Neural progenitor cell (in vitro differentiated cells): Measurements from ENCODE around the gene NUP93. TPM values are rescaled to one million over a fixed set of nuclear protein-coding genes. Genes with fewer than 3 reads are reported as not detected.

ENCODE experiments used
- DNase-seq: peaks from one replicate; pipeline ENCODE4 v3.0.0-alpha.2; 2016; ENCODE audit warnings: low spot score
- H2AFZ ChIP-seq: fragments of 200-600 bp; sonication (generic); replicated peaks from 2 replicates; pipeline ENCODE4 v1.6.1; 2016; ENCODE audit warnings: antibody characterized with exemption
- H3F3A ChIP-seq: fragments of 200-600 bp; sonication (generic); 2 replicates; pipeline ENCODE4 v1.6.1; 2016; ENCODE audit warnings: antibody characterized with exemption, low read depth
- H3K27ac ChIP-seq: fragments of 200-600 bp; sonication (generic); 2 replicates; pipeline ENCODE4 v1.5.1; 2016; ENCODE audit warnings: mild to moderate bottlenecking
- H3K27me3 ChIP-seq: fragments of 200-600 bp; sonication (generic); 2 replicates; pipeline ENCODE4 v1.6.1; 2016; ENCODE audit warnings: mild to moderate bottlenecking, moderate library complexity
- H3K36me3 ChIP-seq: fragments of 200-600 bp; sonication (generic); 2 replicates; pipeline ENCODE4 v1.5.1; 2016
- H3K4me1 ChIP-seq: fragments of 200-600 bp; sonication (generic); 2 replicates; pipeline ENCODE4 v1.6.1; 2016; ENCODE audit warnings: mixed run types
- H3K4me2 ChIP-seq: fragments of 200-600 bp; sonication (generic); 2 replicates; pipeline ENCODE4 v1.6.1; 2016
- H3K4me3 ChIP-seq: fragments of 200-600 bp; sonication (generic); 2 replicates; pipeline ENCODE4 v1.5.1; 2016
- H3K79me2 ChIP-seq: fragments of 200-600 bp; sonication (generic); 2 replicates; pipeline ENCODE4 v1.6.1; 2016; ENCODE audit warnings: low read depth
- H3K9ac ChIP-seq: fragments of 200-600 bp; sonication (generic); 2 replicates; pipeline ENCODE4 v1.6.1; 2016
- H3K9me3 ChIP-seq: fragments of 200-600 bp; sonication (generic); 2 replicates; pipeline ENCODE4 v1.5.1; 2016; ENCODE audit warnings: low read depth
- H4K20me1 ChIP-seq: fragments of 200-600 bp; sonication (generic); 2 replicates; pipeline ENCODE4 v1.6.1; 2016; ENCODE audit warnings: low read depth
- H3K27ac Mint-ChIP-seq: 3 replicates; pipeline ENCODE4 v1.8.0; 2021; ENCODE audit warnings: mixed read lengths
- H3K27me3 Mint-ChIP-seq: 2 replicates; pipeline ENCODE4 v1.8.0; 2022; ENCODE audit warnings: low read depth, mild to moderate bottlenecking, inconsistent platforms, moderate library complexity, mixed read lengths; ENCODE audit not compliant: insufficient read depth
- H3K36me3 Mint-ChIP-seq: 3 replicates; pipeline ENCODE4 v1.8.0; 2021; ENCODE audit warnings: mixed read lengths
- H3K4me1 Mint-ChIP-seq: 3 replicates; pipeline ENCODE4 v1.8.0; 2021; ENCODE audit warnings: mixed read lengths
- H3K4me3 Mint-ChIP-seq: 3 replicates; pipeline ENCODE4 v1.8.0; 2021; ENCODE audit warnings: mild to moderate bottlenecking, moderate library complexity, mixed read lengths
- H3K9me3 Mint-ChIP-seq: 3 replicates; pipeline ENCODE4 v1.8.0; 2020; ENCODE audit warnings: mixed read lengths
- CTCF ChIP-seq: fragments of 200-600 bp; sonication (generic); IDR thresholded peaks from 2 replicates; pipeline ENCODE4 v1.5.1; 2017; ENCODE audit warnings: antibody characterized with exemption, mild to moderate bottlenecking
- EZH2 ChIP-seq: fragments of 200-600 bp; sonication (generic); IDR thresholded peaks from 2 replicates; pipeline ENCODE4 v1.6.1; 2017; ENCODE audit warnings: antibody characterized with exemption, mild to moderate bottlenecking, moderate library complexity
- EZH2phosphoT487 ChIP-seq: fragments of 200-600 bp; sonication (generic); IDR thresholded peaks from 2 replicates; pipeline ENCODE4 v1.6.1; 2017; ENCODE audit warnings: antibody characterized with exemption
- total RNA-seq: library from RNA; depleted of rRNA; stranded (reverse); fragments of >200 nt; gene quantifications from 2 replicates; pipeline ENCODE4 v1.2.3, GENCODE V29; 2015; ENCODE audit warnings: low replicate concordance

Gene NUP93
- total RNA-seq, 1 donor from 2014 or later, result 116 TPM

DNA sequence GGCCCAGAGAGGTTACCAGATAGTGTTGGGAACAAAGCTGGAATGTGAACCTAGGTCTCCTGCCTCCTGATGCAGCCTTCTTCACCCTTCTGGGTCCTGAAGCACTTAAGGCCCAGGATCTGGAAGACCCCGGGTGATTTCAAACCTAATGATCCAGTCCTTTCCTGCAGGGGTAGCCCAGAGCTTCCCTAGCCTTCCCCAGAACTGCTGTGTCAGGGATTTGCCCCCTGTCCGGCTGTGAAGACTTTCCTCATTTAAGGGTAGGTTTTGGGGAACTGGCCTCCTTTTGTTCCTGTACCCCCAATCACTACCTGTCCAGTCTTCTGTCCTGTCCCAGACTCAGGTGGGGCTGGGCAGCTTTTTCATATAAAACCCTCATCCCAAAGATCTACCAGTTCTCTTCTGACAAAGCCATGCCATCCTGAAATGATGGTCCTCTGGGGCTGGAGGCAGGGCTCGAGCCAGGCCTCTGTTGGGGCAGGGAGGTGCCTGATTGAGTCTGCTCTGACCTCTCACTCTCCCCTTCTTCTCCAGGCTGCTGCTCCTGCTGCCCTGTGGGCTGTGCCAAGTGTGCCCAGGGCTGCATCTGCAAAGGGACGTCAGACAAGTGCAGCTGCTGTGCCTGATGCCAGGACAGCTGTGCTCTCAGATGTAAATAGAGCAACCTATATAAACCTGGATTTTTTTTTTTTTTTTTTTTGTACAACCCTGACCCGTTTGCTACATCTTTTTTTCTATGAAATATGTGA, 46.3 kb upstream of the NUP93 start:
- no peaks in the 10 kb centered on the region for H3K36me3 ChIP-seq
- H3K27me3 Mint-ChIP-seq, result peaks cover 17% of the 10 kb centered on the region
- H3K36me3 Mint-ChIP-seq, result peaks cover 3% of the 10 kb centered on the region
- H3K9ac ChIP-seq, result no peak overlapping the region
- TF ChIP-seq EZH2phosphoT487 (no peak), EZH2 (no peak), CTCF (no peak)
- no peaks in the 10 kb centered on the region for H4K20me1 ChIP-seq
- peak overlapping the region; percentile 89 for H3K4me3 Mint-ChIP-seq
- peak overlapping the region; percentile 93 for H3K4me2 ChIP-seq
- H2AFZ ChIP-seq, result no peak overlapping the region
- peaks cover 5% of the 10 kb centered on the region for H3K4me1 ChIP-seq
- peaks cover 5% of the 10 kb centered on the region for H3F3A ChIP-seq
- peaks cover 14% of the 10 kb centered on the region for H3K9me3 Mint-ChIP-seq
- no peak overlapping the region for H3K27ac Mint-ChIP-seq
- H3K27me3 ChIP-seq, result peaks cover 61% of the 10 kb centered on the region
- H3K4me1 Mint-ChIP-seq, result peaks cover 22% of the 10 kb centered on the region
- no peaks in the 10 kb centered on the region for H3K9me3 ChIP-seq
- no peak for DNase-seq
- no peak overlapping the region for H3K27ac ChIP-seq
- H3K4me3 ChIP-seq, result no peak overlapping the region
- no peaks in the 10 kb centered on the region for H3K79me2 ChIP-seq

- H3K36me3 Mint-ChIP-seq, result peaks cover 3% of the 10 kb centered on the region
- no peaks in the 10 kb centered on the region for H3K36me3 ChIP-seq
- peaks cover 5% of the 10 kb centered on the region for H3K4me1 ChIP-seq
- peaks cover 17% of the 10 kb centered on the region for H3K27me3 Mint-ChIP-seq
- H3K4me2 ChIP-seq, result no peak overlapping the region
- no peak overlapping the region for H2AFZ ChIP-seq
- DNase-seq, result no peak
- H3F3A ChIP-seq, result peaks cover 5% of the 10 kb centered on the region
- peaks cover 24% of the 10 kb centered on the region for H3K4me1 Mint-ChIP-seq
- H3K79me2 ChIP-seq, result no peaks in the 10 kb centered on the region
- H3K27ac ChIP-seq, result no peak overlapping the region
- peaks cover 14% of the 10 kb centered on the region for H3K9me3 Mint-ChIP-seq
- no peak overlapping the region for H3K27ac Mint-ChIP-seq
- H3K27me3 ChIP-seq, result peaks cover 53% of the 10 kb centered on the region
- H3K4me3 ChIP-seq, result no peak overlapping the region
- peak overlapping the region; percentile 89 for H3K4me3 Mint-ChIP-seq
- H4K20me1 ChIP-seq, result no peaks in the 10 kb centered on the region
- no peaks in the 10 kb centered on the region for H3K9me3 ChIP-seq
- no peak overlapping the region for H3K9ac ChIP-seq
- TF ChIP-seq EZH2 (no peak), EZH2phosphoT487 (no peak), CTCF (no peak)
Observed at GRCh38 chr16:56684256-56684925, 45.5 kb upstream of the NUP93 start.

GRCh38 chr16:56684926-56685590, 44.9 kb upstream of the NUP93 start:
- Histone ChIP-seq H3K36me3 (no peaks in the 10 kb centered on the region), H3K27me3 (peaks cover 48% of the 10 kb centered on the region), H3F3A (peaks cover 5% of the 10 kb centered on the region), H4K20me1 (no peaks in the 10 kb centered on the region), H3K9ac (no peak overlapping the region), H3K4me2 (no peak overlapping the region), H3K4me1 (peaks cover 5% of the 10 kb centered on the region), H3K4me3 (no peak overlapping the region), H3K27ac (no peak overlapping the region), H3K9me3 (no peaks in the 10 kb centered on the region), H2AFZ (no peak overlapping the region), H3K79me2 (no peaks in the 10 kb centered on the region)
- no peak for DNase-seq
- Mint-ChIP-seq H3K9me3 (peaks cover 14% of the 10 kb centered on the region), H3K4me1 (peaks cover 24% of the 10 kb centered on the region), H3K27me3 (peaks cover 20% of the 10 kb centered on the region), H3K36me3 (peaks cover 3% of the 10 kb centered on the region), H3K27ac (no peak overlapping the region), H3K4me3 (no peak overlapping the region)
- TF ChIP-seq EZH2phosphoT487 (no peak), EZH2 (no peak), CTCF (no peak)
